SU-DHL-6 (cell line): ENCODE results near the gene RILP.

Experiments used
- H2AFZ ChIP-seq: fragments of 200-600 bp; sonication (generic); 2 replicates; pipeline ENCODE4 v1.6.1; 2014; ENCODE audit warnings: low read depth, mild to moderate bottlenecking, moderate library complexity, mixed read lengths, antibody characterized with exemption, low read length; ENCODE audit not compliant: severe bottlenecking
- H3F3A ChIP-seq: fragments of 200-600 bp; shearing (Covaris generic); 2 replicates; pipeline ENCODE4 v1.6.0; 2016; ENCODE audit warnings: antibody characterized with exemption, mild to moderate bottlenecking; ENCODE audit not compliant: insufficient read depth
- H3K27ac ChIP-seq: fragments of 200-600 bp; sonication (generic); 2 replicates; pipeline ENCODE4 v1.5.1; 2016; ENCODE audit warnings: low read depth, mild to moderate bottlenecking, low read length, moderate library complexity, mixed read lengths
- H3K27me3 ChIP-seq: fragments of 200-600 bp; sonication (generic), shearing (Covaris generic); 2 replicates; pipeline ENCODE4 v1.6.0; 2014; ENCODE audit warnings: mild to moderate bottlenecking, low read length
- H3K36me3 ChIP-seq: fragments of 200-600 bp; sonication (generic); 2 replicates; pipeline ENCODE4 v1.6.1; 2014; ENCODE audit warnings: mild to moderate bottlenecking, low read length, mixed read lengths
- H3K4me2 ChIP-seq: fragments of 300-600, 200-600 bp; shearing (Covaris generic), sonication (generic); 2 replicates; pipeline ENCODE4 v1.6.0; 2014; ENCODE audit warnings: low read length, low read depth, mild to moderate bottlenecking; ENCODE audit not compliant: poor library complexity, severe bottlenecking
- H3K4me3 ChIP-seq: fragments of 200-600 bp; sonication (generic); 2 replicates; pipeline ENCODE4 v1.5.1; 2014; ENCODE audit warnings: antibody characterized with exemption, low read length, mild to moderate bottlenecking, mixed read lengths; ENCODE audit not compliant: insufficient read depth, poor library complexity, severe bottlenecking
- H3K79me2 ChIP-seq: fragments of 200-600 bp; sonication (generic); 2 replicates; pipeline ENCODE4 v1.6.1; 2014; ENCODE audit warnings: mild to moderate bottlenecking, low read length, moderate library complexity; ENCODE audit not compliant: insufficient read depth
- H3K9ac ChIP-seq: fragments of 200-600 bp; sonication (generic); 2 replicates; pipeline ENCODE4 v1.7.0; 2014; ENCODE audit warnings: mild to moderate bottlenecking, low read length
- H3K9me2 ChIP-seq: fragments of 200-600 bp; sonication (generic); replicated peaks from 2 replicates; pipeline ENCODE4 v1.6.1; 2014; ENCODE audit warnings: low read length; ENCODE audit not compliant: insufficient read depth
- H3K9me3 ChIP-seq: fragments of 200-600 bp; sonication (generic); 2 replicates; pipeline ENCODE4 v1.6.1; 2014; ENCODE audit warnings: low read length, mixed read lengths; ENCODE audit not compliant: insufficient read depth
- H4K20me1 ChIP-seq: fragments of 200-600 bp; sonication (generic); 2 replicates; pipeline ENCODE4 v1.6.1; 2014; ENCODE audit warnings: low read depth, mild to moderate bottlenecking, antibody characterized with exemption, low read length, moderate library complexity, mixed read lengths
- EZH2phosphoT487 ChIP-seq: fragments of 200-600 bp; sonication (generic), shearing (Covaris generic); conservative IDR thresholded peaks from 2 replicates; pipeline ENCODE4 v1.6.1; 2018; ENCODE audit warnings: mild to moderate bottlenecking, antibody characterized with exemption, low read length, moderate library complexity, mixed read lengths
- TF ChIP-seq, protein P1 (sequence below): fragments of 200-600 bp; sonication (generic); IDR thresholded peaks from one replicate; pipeline ENCODE4 v1.5.1; 2017; ENCODE audit warnings: antibody characterized with exemption, mild to moderate bottlenecking, low read length, moderate library complexity; ENCODE audit not compliant: insufficient read depth, poor library complexity, severe bottlenecking

Gene RILP

GRCh38 chr17:1638171-1638590, 11.5 kb downstream of the RILP start:
- Histone ChIP-seq H2AFZ (no peak overlapping the region), H3K4me2 (no peak overlapping the region), H3K79me2 (no peaks in the 10 kb centered on the region), H3K27me3 (no peaks in the 10 kb centered on the region), H3K36me3 (no peaks in the 10 kb centered on the region), H3K9me3 (no peaks in the 10 kb centered on the region), H3K27ac (no peak overlapping the region), H3K9ac (no peak overlapping the region), H3K9me2 (no peaks in the 10 kb centered on the region), H3F3A (no peaks in the 10 kb centered on the region), H3K4me3 (no peak overlapping the region), H4K20me1 (no peaks in the 10 kb centered on the region)
- no peak for TF ChIP-seq EZH2phosphoT487
- TF ChIP-seq, protein P1, sequence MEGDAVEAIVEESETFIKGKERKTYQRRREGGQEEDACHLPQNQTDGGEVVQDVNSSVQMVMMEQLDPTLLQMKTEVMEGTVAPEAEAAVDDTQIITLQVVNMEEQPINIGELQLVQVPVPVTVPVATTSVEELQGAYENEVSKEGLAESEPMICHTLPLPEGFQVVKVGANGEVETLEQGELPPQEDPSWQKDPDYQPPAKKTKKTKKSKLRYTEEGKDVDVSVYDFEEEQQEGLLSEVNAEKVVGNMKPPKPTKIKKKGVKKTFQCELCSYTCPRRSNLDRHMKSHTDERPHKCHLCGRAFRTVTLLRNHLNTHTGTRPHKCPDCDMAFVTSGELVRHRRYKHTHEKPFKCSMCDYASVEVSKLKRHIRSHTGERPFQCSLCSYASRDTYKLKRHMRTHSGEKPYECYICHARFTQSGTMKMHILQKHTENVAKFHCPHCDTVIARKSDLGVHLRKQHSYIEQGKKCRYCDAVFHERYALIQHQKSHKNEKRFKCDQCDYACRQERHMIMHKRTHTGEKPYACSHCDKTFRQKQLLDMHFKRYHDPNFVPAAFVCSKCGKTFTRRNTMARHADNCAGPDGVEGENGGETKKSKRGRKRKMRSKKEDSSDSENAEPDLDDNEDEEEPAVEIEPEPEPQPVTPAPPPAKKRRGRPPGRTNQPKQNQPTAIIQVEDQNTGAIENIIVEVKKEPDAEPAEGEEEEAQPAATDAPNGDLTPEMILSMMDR = no peak

- Histone ChIP-seq H3K9me3 (no peaks in the 10 kb centered on the region), H3K9me2 (no peaks in the 10 kb centered on the region), H3K4me2 (no peak overlapping the region), H3K27ac (no peak overlapping the region), H4K20me1 (no peaks in the 10 kb centered on the region), H3K79me2 (no peaks in the 10 kb centered on the region), H3F3A (no peaks in the 10 kb centered on the region), H2AFZ (no peak overlapping the region), H3K36me3 (no peaks in the 10 kb centered on the region), H3K27me3 (no peaks in the 10 kb centered on the region), H3K4me3 (no peak overlapping the region), H3K9ac (no peak overlapping the region)
- no peak for TF ChIP-seq EZH2phosphoT487
- TF ChIP-seq, protein P1 = no peak
Observed at GRCh38 chr17:1636732-1637285, 12.9 kb downstream of the RILP start.

DNA sequence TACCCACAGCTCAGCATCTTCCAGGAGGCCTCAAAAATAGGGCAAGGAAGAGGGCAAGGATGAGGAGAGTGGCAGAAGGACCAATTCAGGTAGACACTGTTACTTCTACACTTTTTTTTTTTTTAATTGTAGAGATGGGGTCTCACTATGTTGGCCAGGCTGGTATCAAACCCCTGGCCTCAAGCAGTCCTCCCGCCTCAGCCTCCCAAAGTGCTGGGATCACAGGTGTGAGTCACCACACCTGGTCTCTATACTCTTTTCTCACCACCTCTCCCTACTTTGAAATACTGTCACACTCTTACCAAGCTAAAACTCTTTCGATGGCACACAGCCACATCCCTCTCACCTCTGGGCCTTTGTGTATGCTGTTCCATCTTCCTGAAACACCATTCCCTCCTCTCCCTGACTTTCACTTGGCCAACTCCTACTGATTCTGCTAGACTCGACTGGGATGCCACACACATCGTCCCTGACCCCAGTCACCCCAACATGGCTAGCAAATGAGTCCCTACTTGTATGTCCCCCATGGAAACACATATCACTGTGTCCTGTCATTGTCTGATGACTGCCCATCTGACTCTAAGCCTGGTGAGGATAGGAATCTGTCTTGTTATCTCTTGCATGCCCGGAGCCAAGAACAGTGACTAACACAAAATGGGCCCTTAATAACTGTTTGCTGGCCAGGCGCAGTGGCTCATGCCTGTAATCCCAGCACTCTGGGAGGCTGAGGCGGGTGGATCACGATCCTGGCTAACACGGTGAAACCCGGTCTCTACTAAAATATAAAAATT, 13.8 kb downstream of the RILP start:
- Histone ChIP-seq H3K9me3 (no peaks in the 10 kb centered on the region), H4K20me1 (no peaks in the 10 kb centered on the region)

More for the DNA sequence above, 13.8 kb downstream of the RILP start:
- Histone ChIP-seq H3F3A (no peaks in the 10 kb centered on the region), H2AFZ (no peak overlapping the region), H3K4me2 (no peak overlapping the region), H3K27ac (no peak overlapping the region), H3K9me2 (no peaks in the 10 kb centered on the region), H3K4me3 (no peak overlapping the region), H3K36me3 (no peaks in the 10 kb centered on the region), H3K79me2 (no peaks in the 10 kb centered on the region), H3K9ac (no peak overlapping the region), H3K27me3 (no peaks in the 10 kb centered on the region)
- no peak for TF ChIP-seq EZH2phosphoT487
- TF ChIP-seq, protein P1 = no peak
